Measurements from ENCODE around the gene ATP10B. TPM values are rescaled to one million over a fixed set of nuclear protein-coding genes. Genes with fewer than 3 reads are reported as not detected.
A peak's percentile ranks its signal among the peaks of the same experiment; 100 is the strongest.

ATP10B gene
- total RNA-seq, 2 donors from 2014 or later: not detected

- no peaks in the 10 kb centered on the region for H3K9me3 Mint-ChIP-seq
- no peak for DNase-seq (ENCODE audit: low spot score)
- no peaks in the 10 kb centered on the region for H3K4me1 Mint-ChIP-seq (ENCODE audit: low read depth in 2 of 2)
- no peaks in the 10 kb centered on the region for H3K36me3 Mint-ChIP-seq
- no peak for ATAC-seq
- H3K27ac Mint-ChIP-seq: no peak overlapping the region
- H3K27me3 Mint-ChIP-seq: peaks cover 2 to 19% of the 10 kb centered on the region in 2 donors
- H3K4me3 Mint-ChIP-seq: no peak overlapping the region
Observed at GRCh38 chr5:160674901-160675300, 177.1 kb downstream of the ATP10B start.

- Mint-ChIP-seq H3K4me1 (ENCODE audit: low read depth in 2 of 2) (no peaks in the 10 kb centered on the region), H3K4me3 (no peak overlapping the region), H3K36me3 (no peaks in the 10 kb centered on the region), H3K9me3 (no peaks in the 10 kb centered on the region), H3K27ac (no peak overlapping the region), H3K27me3 (peaks cover 2 to 21% of the 10 kb centered on the region in 2 donors)
- no peak for DNase-seq (ENCODE audit: low spot score)
- no peak for ATAC-seq
Observed at GRCh38 chr5:160672521-160672920, 179.5 kb downstream of the ATP10B start.

- DNase-seq (ENCODE audit: low spot score): no peak
- peak in 1 of 2 donors; percentile 41 for ATAC-seq
- no peaks in the 10 kb centered on the region for H3K4me1 Mint-ChIP-seq (ENCODE audit: low read depth in 2 of 2)
- H3K4me3 Mint-ChIP-seq: no peak overlapping the region
- peaks cover 0 to 12% of the 10 kb centered on the region in 2 donors for H3K27me3 Mint-ChIP-seq
- no peaks in the 10 kb centered on the region for H3K36me3 Mint-ChIP-seq
- H3K27ac Mint-ChIP-seq: no peak overlapping the region
- H3K9me3 Mint-ChIP-seq: no peaks in the 10 kb centered on the region
Observed at GRCh38 chr5:160668356-160668755, 183.7 kb downstream of the ATP10B start.

- ATAC-seq (no peak), DNase-seq (ENCODE audit: low spot score) (no peak)
- Mint-ChIP-seq H3K4me1 (ENCODE audit: low read depth in 2 of 2) (no peaks in the 10 kb centered on the region), H3K9me3 (peaks cover 3% of the 10 kb centered on the region), H3K27me3 (peaks cover 0 to 7% of the 10 kb centered on the region in 2 donors), H3K27ac (no peak overlapping the region), H3K4me3 (no peak overlapping the region), H3K36me3 (no peaks in the 10 kb centered on the region)
Observed at GRCh38 chr5:160667160-160667559, 184.9 kb downstream of the ATP10B start.

- Mint-ChIP-seq H3K27ac (no peak overlapping the region), H3K27me3 (peaks cover 0 to 11% of the 10 kb centered on the region in 2 donors), H3K4me3 (no peak overlapping the region), H3K36me3 (no peaks in the 10 kb centered on the region), H3K4me1 (ENCODE audit: low read depth in 2 of 2) (no peaks in the 10 kb centered on the region), H3K9me3 (peaks cover 3% of the 10 kb centered on the region)
- DNase-seq (ENCODE audit: low spot score) (no peak), ATAC-seq (no peak)
Observed at GRCh38 chr5:160665460-160665859, 186.6 kb downstream of the ATP10B start.

GRCh38 chr5:160660132-160660531, 191.9 kb downstream of the ATP10B start:
- Mint-ChIP-seq H3K9me3 (peaks cover 7% of the 10 kb centered on the region), H3K27me3 (peaks cover 0 to 18% of the 10 kb centered on the region in 2 donors), H3K27ac (no peak overlapping the region), H3K4me1 (ENCODE audit: low read depth in 2 of 2) (peaks cover 22 to 28% of the 10 kb centered on the region in 2 donors), H3K4me3 (no peak overlapping the region), H3K36me3 (peaks cover 7% of the 10 kb centered on the region)
- ATAC-seq (no peak), DNase-seq (ENCODE audit: low spot score) (no peak)

GRCh38 chr5:160657622-160658458, 194.2 kb downstream of the ATP10B start:
- ATAC-seq (peak; percentile 33 to 61), DNase-seq (ENCODE audit: low spot score) (no peak)
- H3K27me3 Mint-ChIP-seq: peaks cover 0 to 18% of the 10 kb centered on the region in 2 donors
- peak overlapping the region; percentile 54 for H3K4me3 Mint-ChIP-seq
- H3K27ac Mint-ChIP-seq: peak overlapping the region; percentile 80 to 84
- H3K36me3 Mint-ChIP-seq: peaks cover 7% of the 10 kb centered on the region
- peaks cover 6% of the 10 kb centered on the region for H3K9me3 Mint-ChIP-seq
- H3K4me1 Mint-ChIP-seq (ENCODE audit: low read depth in 2 of 2): peaks cover 22 to 28% of the 10 kb centered on the region in 2 donors

GRCh38 chr5:160657068-160657507, 194.9 kb downstream of the ATP10B start:
- peaks cover 0 to 18% of the 10 kb centered on the region in 2 donors for H3K27me3 Mint-ChIP-seq
- H3K27ac Mint-ChIP-seq: peak overlapping the region; percentile 80 to 84
- peak; percentile 93 to 94 for ATAC-seq
- no peak for DNase-seq (ENCODE audit: low spot score)
- H3K36me3 Mint-ChIP-seq: peaks cover 7% of the 10 kb centered on the region
- H3K4me1 Mint-ChIP-seq (ENCODE audit: low read depth in 2 of 2): peaks cover 22 to 28% of the 10 kb centered on the region in 2 donors
- H3K9me3 Mint-ChIP-seq: peaks cover 3% of the 10 kb centered on the region
- peak overlapping the region; percentile 54 for H3K4me3 Mint-ChIP-seq

GRCh38 chr5:160655717-160656116, 196.3 kb downstream of the ATP10B start:
- peak overlapping the region; percentile 80 to 84 for H3K27ac Mint-ChIP-seq
- H3K27me3 Mint-ChIP-seq: peaks cover 0 to 15% of the 10 kb centered on the region in 2 donors
- peaks cover 3% of the 10 kb centered on the region for H3K9me3 Mint-ChIP-seq
- H3K36me3 Mint-ChIP-seq: peaks cover 7% of the 10 kb centered on the region
- DNase-seq (ENCODE audit: low spot score) (no peak), ATAC-seq (no peak)
- H3K4me3 Mint-ChIP-seq: no peak overlapping the region
- peaks cover 22 to 28% of the 10 kb centered on the region in 2 donors for H3K4me1 Mint-ChIP-seq (ENCODE audit: low read depth in 2 of 2)

- Mint-ChIP-seq H3K36me3 (no peaks in the 10 kb centered on the region), H3K27me3 (no peaks in the 10 kb centered on the region), H3K9me3 (no peaks in the 10 kb centered on the region), H3K4me1 (ENCODE audit: low read depth in 2 of 2) (peaks cover 11 to 16% of the 10 kb centered on the region in 2 donors), H3K4me3 (no peak overlapping the region), H3K27ac (no peak overlapping the region)
- ATAC-seq: no peak
- no peak for DNase-seq (ENCODE audit: low spot score)
Observed at GRCh38 chr5:160651692-160652645, 200.0 kb downstream of the ATP10B start.

GRCh38 chr5:160649304-160649703, 202.7 kb downstream of the ATP10B start:
- Mint-ChIP-seq H3K27ac (no peak overlapping the region), H3K36me3 (no peaks in the 10 kb centered on the region), H3K4me1 (ENCODE audit: low read depth in 2 of 2) (no peaks in the 10 kb centered on the region), H3K4me3 (no peak overlapping the region), H3K9me3 (no peaks in the 10 kb centered on the region), H3K27me3 (no peaks in the 10 kb centered on the region)
- no peak for DNase-seq (ENCODE audit: low spot score)
- peak; percentile 62 to 71 for ATAC-seq

- Mint-ChIP-seq H3K36me3 (no peaks in the 10 kb centered on the region), H3K27me3 (no peaks in the 10 kb centered on the region), H3K27ac (no peak overlapping the region), H3K4me1 (ENCODE audit: low read depth in 2 of 2) (no peaks in the 10 kb centered on the region), H3K4me3 (no peak overlapping the region), H3K9me3 (no peaks in the 10 kb centered on the region)
- ATAC-seq (no peak), DNase-seq (ENCODE audit: low spot score) (no peak)
Observed at GRCh38 chr5:160646033-160646432, 206.0 kb downstream of the ATP10B start.

- DNase-seq (ENCODE audit: low spot score) (no peak), ATAC-seq (no peak)
- Mint-ChIP-seq H3K27ac (no peak overlapping the region), H3K27me3 (peaks cover 0 to 6% of the 10 kb centered on the region in 2 donors), H3K9me3 (peaks cover 4% of the 10 kb centered on the region), H3K36me3 (no peaks in the 10 kb centered on the region), H3K4me3 (no peak overlapping the region), H3K4me1 (ENCODE audit: low read depth in 2 of 2) (no peaks in the 10 kb centered on the region)
Observed at GRCh38 chr5:160643616-160644240, 208.3 kb downstream of the ATP10B start.

All from natural killer cell treated with Interleukin-12 subunit alpha and Interleukin-12 subunit beta and Interleukin-15 and Interleukin-18, amount 100 ng/mL, for 72 hours (primary cell).